Left ventricle myocardium inferior (tissue), 1 donor: ENCODE data around the gene PTK7. TPM values are rescaled to one million over a fixed set of nuclear protein-coding genes. Genes with fewer than 3 reads are reported as not detected.

Experiments used
- DNase-seq: peaks from one replicate; pipeline ENCODE4 v3.0.0-alpha.2; 2020
- H3K27ac ChIP-seq: fragments of 200-600 bp; replicated peaks from 2 replicates; pipeline ENCODE4 v1.8.0; 2021
- H3K27me3 ChIP-seq: fragments of 200-600 bp; 2 replicates; pipeline ENCODE4 v1.8.0; 2021; ENCODE audit warnings: low read depth
- H3K36me3 ChIP-seq: fragments of 200-600 bp; 2 replicates; pipeline ENCODE4 v1.8.0; 2021
- H3K4me1 ChIP-seq: fragments of 200-600 bp; 2 replicates; pipeline ENCODE4 v1.8.0; 2021
- H3K4me3 ChIP-seq: fragments of 200-600 bp; 2 replicates; pipeline ENCODE4 v1.8.0; 2021; ENCODE audit warnings: mild to moderate bottlenecking, moderate library complexity
- H3K9me3 ChIP-seq: fragments of 200-600 bp; replicated peaks from 2 replicates; pipeline ENCODE4 v1.8.0; 2021
- CTCF ChIP-seq: fragments of 200-600 bp; IDR thresholded peaks from 2 replicates; pipeline ENCODE4 v1.8.0; 2021; ENCODE audit warnings: antibody characterized with exemption, mild to moderate bottlenecking, borderline replicate concordance
- intact Hi-C: fragments of 100-400 bp; cut with micrococcal nuclease; formaldehyde crosslinking; loops from one replicate; pipeline ENCODE4 v1.11.0; 2022
- total RNA-seq: library from RNA; stranded (reverse); fragmentation: NEBNext Ultra II Directional; extraction: Animal tissue kit (Norgen Biotek cat#: 25700); gene quantifications from one replicate; pipeline ENCODE4 v1.2.1, GENCODE V29; 2021
- donor health status: DM: no; HTN: yes; CAD: no; lungs with severe emphysema.

PTK7 gene
- total RNA-seq, 1 donor from 2014 or later = 2.6 TPM

GRCh38 chr6:43186706-43187105, 110.6 kb downstream of the PTK7 start:
- H3K9me3 ChIP-seq = no peaks in the 10 kb centered on the region
- no peaks in the 10 kb centered on the region for H3K27me3 ChIP-seq
- intact Hi-C loops = no loop called here
- H3K27ac ChIP-seq = no peak overlapping the region
- no peak for DNase-seq
- H3K4me1 ChIP-seq = peaks cover 30% of the 10 kb centered on the region
- H3K4me3 ChIP-seq = no peak overlapping the region
- H3K36me3 ChIP-seq = peaks cover 54% of the 10 kb centered on the region
- TF ChIP-seq CTCF = no peak

GRCh38 chr6:43187821-43188220, 111.7 kb downstream of the PTK7 start:
- Histone ChIP-seq H3K36me3 (peaks cover 61% of the 10 kb centered on the region), H3K9me3 (no peaks in the 10 kb centered on the region), H3K27ac (no peak overlapping the region), H3K27me3 (no peaks in the 10 kb centered on the region), H3K4me1 (peaks cover 20% of the 10 kb centered on the region), H3K4me3 (no peak overlapping the region)
- intact Hi-C loops = no loop called here
- no peak for TF ChIP-seq CTCF
- no peak for DNase-seq

- Histone ChIP-seq H3K4me3 (no peak overlapping the region), H3K27ac (no peak overlapping the region), H3K4me1 (peaks cover 14% of the 10 kb centered on the region), H3K9me3 (no peaks in the 10 kb centered on the region), H3K36me3 (peaks cover 67% of the 10 kb centered on the region), H3K27me3 (no peaks in the 10 kb centered on the region)
- TF ChIP-seq CTCF = no peak
- intact Hi-C loops = no loop called here
- DNase-seq = no peak
Observed at GRCh38 chr6:43188426-43188825, 112.3 kb downstream of the PTK7 start.

GRCh38 chr6:43189776-43190304, 113.7 kb downstream of the PTK7 start:
- Histone ChIP-seq H3K4me3 (no peak overlapping the region), H3K27ac (no peak overlapping the region), H3K9me3 (no peaks in the 10 kb centered on the region), H3K27me3 (no peaks in the 10 kb centered on the region), H3K36me3 (peaks cover 76% of the 10 kb centered on the region), H3K4me1 (peaks cover 7% of the 10 kb centered on the region)
- no peak for TF ChIP-seq CTCF
- intact Hi-C loops = no loop called here
- no peak for DNase-seq

- TF ChIP-seq CTCF = no peak
- Histone ChIP-seq H3K27me3 (no peaks in the 10 kb centered on the region), H3K4me3 (no peak overlapping the region), H3K4me1 (peaks cover 7% of the 10 kb centered on the region), H3K9me3 (no peaks in the 10 kb centered on the region), H3K27ac (no peak overlapping the region), H3K36me3 (peaks cover 70% of the 10 kb centered on the region)
- DNase-seq = no peak
- intact Hi-C loops = no loop called here
Observed at GRCh38 chr6:43192911-43193310, 116.8 kb downstream of the PTK7 start.

- Histone ChIP-seq H3K4me3 (no peak overlapping the region), H3K9me3 (no peaks in the 10 kb centered on the region), H3K4me1 (peaks cover 7% of the 10 kb centered on the region), H3K27me3 (no peaks in the 10 kb centered on the region), H3K36me3 (peaks cover 69% of the 10 kb centered on the region), H3K27ac (no peak overlapping the region)
- no peak for TF ChIP-seq CTCF
- intact Hi-C loops = no loop called here
- no peak for DNase-seq
Observed at GRCh38 chr6:43193929-43194328, 117.8 kb downstream of the PTK7 start.
